Keratinocyte (primary cell): ENCODE results near the gene SPRY4.

Source experiments
- EZH2 ChIP-seq: IDR thresholded peaks from one replicate; pipeline ENCODE4 v1.6.1; 2012; ENCODE audit warnings: inconsistent platforms, mild to moderate bottlenecking, low read length, moderate library complexity
- TF ChIP-seq, protein P1 (sequence below), 3 experiments: IDR thresholded peaks in 1 of 3; conservative IDR thresholded peaks in 1 of 3; optimal IDR thresholded peaks in 1 of 3; 2 replicates in 2 of 3; 3 replicates in 1 of 3; pipeline versions ENCODE3 to v1.5.1; 2011; ENCODE audit warnings: low read length in 3 of 3, mild to moderate bottlenecking in 3 of 3, moderate library complexity in 2 of 3, control low read depth in 1 of 3, inconsistent platforms in 1 of 3; ENCODE audit not compliant: insufficient read depth in 2 of 3; ENCODE audit errors: extremely low read depth in 1 of 3

DNA sequence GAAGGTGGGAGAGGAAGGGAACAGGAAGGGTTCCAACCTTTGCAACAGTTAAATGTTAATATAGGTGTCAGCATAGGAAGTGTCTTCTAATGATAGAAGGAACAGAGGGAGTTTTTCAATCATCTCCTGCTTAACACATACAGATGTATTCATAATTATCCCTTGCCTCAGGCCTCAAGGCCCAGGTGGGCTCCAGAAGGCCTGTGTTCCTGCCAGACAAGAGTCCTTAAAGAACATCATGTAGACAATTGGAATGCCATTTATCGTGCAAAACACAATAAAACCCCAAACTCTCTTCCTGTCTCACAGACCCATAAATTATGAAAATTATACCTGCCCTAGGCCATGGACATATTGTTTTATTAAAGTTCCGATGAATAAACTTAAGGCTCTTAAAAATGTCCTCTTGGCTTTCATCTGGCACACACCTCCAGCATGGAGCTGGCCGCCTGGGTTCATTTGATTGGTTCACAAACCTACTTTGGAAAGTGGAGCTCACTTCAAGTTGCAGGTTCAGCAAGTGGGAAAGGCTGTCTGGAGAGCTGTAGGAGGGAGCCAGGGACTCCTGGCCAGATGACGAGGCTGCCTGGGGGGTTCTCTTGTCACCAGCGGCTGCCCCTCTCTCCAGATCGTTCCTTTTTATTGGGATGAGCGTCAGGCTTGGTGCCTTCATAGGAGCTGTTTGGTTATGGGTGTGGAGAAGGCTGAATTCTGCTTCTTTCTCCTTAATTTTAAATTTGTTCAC, 17.5 kb downstream of the SPRY4 start:
- TF ChIP-seq, protein P1, sequence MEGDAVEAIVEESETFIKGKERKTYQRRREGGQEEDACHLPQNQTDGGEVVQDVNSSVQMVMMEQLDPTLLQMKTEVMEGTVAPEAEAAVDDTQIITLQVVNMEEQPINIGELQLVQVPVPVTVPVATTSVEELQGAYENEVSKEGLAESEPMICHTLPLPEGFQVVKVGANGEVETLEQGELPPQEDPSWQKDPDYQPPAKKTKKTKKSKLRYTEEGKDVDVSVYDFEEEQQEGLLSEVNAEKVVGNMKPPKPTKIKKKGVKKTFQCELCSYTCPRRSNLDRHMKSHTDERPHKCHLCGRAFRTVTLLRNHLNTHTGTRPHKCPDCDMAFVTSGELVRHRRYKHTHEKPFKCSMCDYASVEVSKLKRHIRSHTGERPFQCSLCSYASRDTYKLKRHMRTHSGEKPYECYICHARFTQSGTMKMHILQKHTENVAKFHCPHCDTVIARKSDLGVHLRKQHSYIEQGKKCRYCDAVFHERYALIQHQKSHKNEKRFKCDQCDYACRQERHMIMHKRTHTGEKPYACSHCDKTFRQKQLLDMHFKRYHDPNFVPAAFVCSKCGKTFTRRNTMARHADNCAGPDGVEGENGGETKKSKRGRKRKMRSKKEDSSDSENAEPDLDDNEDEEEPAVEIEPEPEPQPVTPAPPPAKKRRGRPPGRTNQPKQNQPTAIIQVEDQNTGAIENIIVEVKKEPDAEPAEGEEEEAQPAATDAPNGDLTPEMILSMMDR (optimal IDR thresholded peaks at IDR 0.05 in 1 of 3, IDR thresholded peaks at IDR 0.05 in 1 of 3, conservative IDR thresholded peaks at IDR 0.05 in 1 of 3; ENCODE audit: extremely low read depth in 1 of 3, insufficient read depth in 2 of 3, low read length in 3 of 3), result no peak
- no peak for TF ChIP-seq EZH2
